Kidney epithelial cell (primary cell): Measurements from ENCODE around the gene HOXC9. TPM values are rescaled to one million over a fixed set of nuclear protein-coding genes. Genes with fewer than 3 reads are reported as not detected.

ENCODE experiments used
- DNase-seq: peaks from one replicate; pipeline ENCODE4 v3.0.0-alpha.2; 2010; ENCODE audit warnings: low read depth
- H3K27me3 ChIP-seq: 2 replicates; pipeline ENCODE4 v1.6.0; 2011; ENCODE audit warnings: low read length; ENCODE audit not compliant: control insufficient read depth, insufficient read depth
- H3K36me3 ChIP-seq: 2 replicates; pipeline ENCODE4 v1.5.1; 2011; ENCODE audit warnings: low read length; ENCODE audit not compliant: control insufficient read depth, insufficient read depth
- H3K4me3 ChIP-seq: 2 replicates; pipeline ENCODE4 v1.5.1; 2011; ENCODE audit warnings: low read depth, mild to moderate bottlenecking, control low read depth, low read length
- CTCF ChIP-seq: IDR thresholded peaks from 2 replicates; pipeline ENCODE4 v1.5.1; 2011; ENCODE audit warnings: mild to moderate bottlenecking, moderate library complexity, low read length, control low read depth, inconsistent platforms; ENCODE audit not compliant: insufficient read depth, poor library complexity, severe bottlenecking
- total RNA-seq: library from RNA; depleted of rRNA; stranded (reverse); fragments of >200 nt; gene quantifications from 2 replicates; pipeline ENCODE4 v1.2.3, GENCODE V29; 2015

The HOXC9 gene
- total RNA-seq, 1 donor from 2014 or later, result 12.3 TPM

- no peak overlapping the region for H3K4me3 ChIP-seq
- no peaks in the 10 kb centered on the region for H3K36me3 ChIP-seq
- DNase-seq, result no peak
- peaks cover 18% of the 10 kb centered on the region for H3K27me3 ChIP-seq
- no peak for TF ChIP-seq CTCF
Observed at GRCh38 chr12:54045868-54046521, 46.0 kb downstream of the HOXC9 start.

GRCh38 chr12:54046809-54047159, 46.8 kb downstream of the HOXC9 start:
- Histone ChIP-seq H3K36me3 (no peaks in the 10 kb centered on the region), H3K27me3 (peaks cover 19% of the 10 kb centered on the region), H3K4me3 (no peak overlapping the region)
- no peak for TF ChIP-seq CTCF
- DNase-seq, result no peak

- Histone ChIP-seq H3K36me3 (no peaks in the 10 kb centered on the region), H3K27me3 (peaks cover 19% of the 10 kb centered on the region), H3K4me3 (no peak overlapping the region)
- TF ChIP-seq CTCF, result no peak
- no peak for DNase-seq
Observed at GRCh38 chr12:54047160-54047963, 47.4 kb downstream of the HOXC9 start.

- TF ChIP-seq CTCF, result no peak
- Histone ChIP-seq H3K36me3 (no peaks in the 10 kb centered on the region), H3K4me3 (no peak overlapping the region), H3K27me3 (peaks cover 25% of the 10 kb centered on the region)
- DNase-seq, result no peak
Observed at GRCh38 chr12:54047964-54048303, 48.0 kb downstream of the HOXC9 start.

- no peak for TF ChIP-seq CTCF
- Histone ChIP-seq H3K27me3 (peaks cover 30% of the 10 kb centered on the region), H3K4me3 (no peak overlapping the region), H3K36me3 (no peaks in the 10 kb centered on the region)
- no peak for DNase-seq
Observed at GRCh38 chr12:54048406-54049093, 48.6 kb downstream of the HOXC9 start.

GRCh38 chr12:54049108-54049507, 49.1 kb downstream of the HOXC9 start:
- Histone ChIP-seq H3K4me3 (no peak overlapping the region), H3K36me3 (no peaks in the 10 kb centered on the region), H3K27me3 (peaks cover 30% of the 10 kb centered on the region)
- DNase-seq, result no peak
- no peak for TF ChIP-seq CTCF
